ENCODE data around the gene TTYH3.

DNA sequence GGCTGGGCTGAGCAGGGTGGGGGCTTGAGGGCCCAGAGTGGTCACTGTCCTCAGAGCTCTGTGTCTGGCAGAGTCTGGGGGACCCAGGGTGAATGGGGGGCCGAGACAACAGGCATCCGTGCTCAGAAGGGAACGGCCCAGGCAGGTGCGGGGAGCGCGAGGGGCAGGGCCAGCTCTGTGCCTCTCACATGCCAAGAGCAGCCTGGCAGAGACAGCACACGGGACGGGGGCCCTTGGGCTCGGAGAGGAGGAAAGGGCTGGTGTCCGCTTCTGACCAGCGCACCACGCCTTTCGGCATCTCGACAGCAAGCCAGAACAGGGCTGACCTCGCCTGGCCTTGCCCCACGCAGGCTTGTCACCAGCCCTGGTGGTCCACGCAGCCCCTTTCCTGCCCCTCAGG is 69.6 kb downstream of the TTYH3 start:
- TF ChIP-seq, protein P1, sequence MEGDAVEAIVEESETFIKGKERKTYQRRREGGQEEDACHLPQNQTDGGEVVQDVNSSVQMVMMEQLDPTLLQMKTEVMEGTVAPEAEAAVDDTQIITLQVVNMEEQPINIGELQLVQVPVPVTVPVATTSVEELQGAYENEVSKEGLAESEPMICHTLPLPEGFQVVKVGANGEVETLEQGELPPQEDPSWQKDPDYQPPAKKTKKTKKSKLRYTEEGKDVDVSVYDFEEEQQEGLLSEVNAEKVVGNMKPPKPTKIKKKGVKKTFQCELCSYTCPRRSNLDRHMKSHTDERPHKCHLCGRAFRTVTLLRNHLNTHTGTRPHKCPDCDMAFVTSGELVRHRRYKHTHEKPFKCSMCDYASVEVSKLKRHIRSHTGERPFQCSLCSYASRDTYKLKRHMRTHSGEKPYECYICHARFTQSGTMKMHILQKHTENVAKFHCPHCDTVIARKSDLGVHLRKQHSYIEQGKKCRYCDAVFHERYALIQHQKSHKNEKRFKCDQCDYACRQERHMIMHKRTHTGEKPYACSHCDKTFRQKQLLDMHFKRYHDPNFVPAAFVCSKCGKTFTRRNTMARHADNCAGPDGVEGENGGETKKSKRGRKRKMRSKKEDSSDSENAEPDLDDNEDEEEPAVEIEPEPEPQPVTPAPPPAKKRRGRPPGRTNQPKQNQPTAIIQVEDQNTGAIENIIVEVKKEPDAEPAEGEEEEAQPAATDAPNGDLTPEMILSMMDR (optimal IDR thresholded peaks at IDR 0.05 in 1 of 3, IDR thresholded peaks at IDR 0.05 in 1 of 3, conservative IDR thresholded peaks at IDR 0.05 in 1 of 3; ENCODE audit: extremely low read depth in 1 of 3, insufficient read depth in 2 of 3, low read length in 3 of 3), result no peak
- TF ChIP-seq EZH2 (IDR thresholded peaks at IDR 0.05; ENCODE audit: low read length), result no peak
